GM21515 (cell line): ENCODE data around the gene GFY.

ENCODE experiments used
- ATAC-seq: cut with Tn5 transposase; IDR thresholded peaks from one replicate; pipeline ENCODE4 v1.9.1; 2021; ENCODE audit not compliant: unreplicated experiment

Gene GFY

DNA sequence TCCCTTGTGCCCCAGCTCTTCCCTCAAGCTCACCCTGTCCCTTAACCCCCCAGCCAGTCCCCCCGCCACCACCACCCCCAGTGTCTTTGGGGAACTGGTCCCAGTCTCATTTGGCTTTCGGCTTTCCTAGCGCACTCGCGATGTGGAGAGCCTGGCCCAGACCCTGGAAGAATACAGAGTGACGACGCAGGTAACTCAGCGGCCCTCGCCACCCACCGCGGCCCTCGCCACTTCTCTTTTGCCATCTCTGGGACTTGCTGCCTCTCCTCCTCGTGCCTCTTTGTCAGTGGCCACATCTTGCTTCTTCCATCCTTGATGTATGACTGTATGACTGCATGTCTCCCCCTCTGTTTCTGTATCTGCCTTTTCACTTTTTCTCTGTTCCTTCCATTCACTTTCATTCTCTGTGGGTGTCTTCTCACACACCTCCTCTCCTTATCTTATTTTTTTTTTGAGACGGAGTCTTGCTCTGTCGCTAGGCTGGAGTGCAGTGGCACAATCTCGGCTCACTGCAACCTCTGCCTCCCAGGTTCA, 17.6 kb upstream of the GFY start:
- ATAC-seq = no peak

DNA sequence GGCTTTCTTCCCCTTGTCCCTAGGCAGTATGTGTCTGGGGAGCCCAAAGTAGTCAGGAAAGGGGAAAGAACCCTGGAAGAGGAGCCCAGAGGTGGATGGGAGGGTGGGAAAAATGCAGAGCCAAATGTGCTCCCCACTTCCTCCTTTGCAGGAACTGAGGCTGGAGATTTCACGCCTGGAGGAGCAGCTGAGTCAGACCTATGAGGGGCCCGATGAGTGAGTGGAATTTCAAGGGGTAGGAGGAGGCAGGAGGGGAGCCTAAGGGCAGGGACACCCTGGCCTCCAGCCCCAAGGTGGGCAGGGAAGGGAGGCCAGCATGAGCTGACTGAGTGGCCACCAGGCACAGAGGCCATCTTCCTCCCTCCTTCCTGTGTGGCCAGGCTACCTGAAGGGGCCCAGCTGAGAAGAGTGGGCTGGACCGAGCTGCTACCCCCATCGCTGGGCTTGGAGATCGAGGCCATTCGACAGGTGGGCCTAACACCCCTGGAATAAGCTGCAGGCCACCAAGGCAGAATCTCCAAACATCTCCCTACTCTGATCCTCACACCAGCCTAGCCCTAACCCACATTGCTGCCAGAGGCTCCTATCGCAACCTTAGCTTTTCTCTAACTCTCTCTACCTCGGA, 16.3 kb upstream of the GFY start:
- ATAC-seq = no peak

DNA sequence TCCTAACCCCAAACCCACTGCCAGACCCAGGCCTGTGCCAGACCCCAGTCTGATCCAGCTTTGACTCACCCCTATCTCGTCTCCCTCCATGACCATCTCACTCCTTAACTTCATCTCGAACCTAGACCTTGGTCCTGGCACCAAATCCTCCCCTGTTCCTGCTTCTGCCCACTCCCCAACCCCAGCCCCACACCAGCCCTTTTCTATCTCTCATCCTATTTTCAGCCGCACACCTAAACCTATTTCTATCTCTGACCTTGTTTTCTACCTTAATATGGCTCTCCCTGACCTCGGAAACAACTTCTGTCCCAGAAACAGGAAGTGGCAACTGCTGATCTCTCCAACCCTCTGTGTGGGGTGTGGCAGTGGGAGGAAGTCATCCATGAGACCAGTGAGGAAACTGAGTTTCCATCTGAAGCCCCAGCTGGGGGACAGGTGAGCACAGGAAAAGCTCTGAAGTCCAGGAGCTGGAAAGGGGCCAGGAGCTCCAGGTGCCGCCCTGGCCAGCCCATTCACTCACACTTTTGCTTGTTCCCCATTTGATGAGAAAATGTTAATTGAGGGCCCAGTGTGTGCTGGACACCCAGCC, 15.7 kb upstream of the GFY start:
- no peak for ATAC-seq

DNA sequence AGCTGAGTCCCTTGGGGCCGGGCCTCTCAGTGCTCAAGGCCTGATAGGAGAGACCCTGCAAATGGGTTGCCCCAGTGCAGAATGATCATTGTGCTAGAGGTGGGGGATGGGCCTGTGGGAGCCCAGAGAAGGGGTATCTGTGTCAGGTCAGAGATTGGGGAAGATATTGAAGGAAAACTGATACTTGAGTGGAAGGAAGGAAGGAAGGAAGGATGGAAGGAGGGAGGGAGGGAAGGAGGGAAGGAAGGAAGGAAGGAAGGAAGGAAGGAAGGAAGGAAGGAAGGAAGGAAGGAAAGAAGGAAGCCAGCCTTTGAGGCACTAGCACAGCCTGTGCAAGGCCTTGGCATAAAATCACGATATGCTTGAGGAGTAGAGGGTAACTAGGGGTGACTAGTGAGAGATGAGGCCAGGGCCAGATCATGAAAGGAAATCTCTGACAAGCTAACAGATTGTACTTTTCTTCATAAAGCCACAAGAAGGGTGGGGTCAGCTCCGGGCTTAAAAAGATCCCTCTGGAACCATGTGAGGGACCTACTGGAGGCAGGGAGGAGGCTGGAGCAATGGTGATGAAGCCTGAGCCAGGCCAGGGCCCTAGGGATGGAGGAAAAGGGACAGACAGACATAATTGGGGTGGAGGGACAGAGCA, 13.4 kb upstream of the GFY start:
- ATAC-seq = no peak

DNA sequence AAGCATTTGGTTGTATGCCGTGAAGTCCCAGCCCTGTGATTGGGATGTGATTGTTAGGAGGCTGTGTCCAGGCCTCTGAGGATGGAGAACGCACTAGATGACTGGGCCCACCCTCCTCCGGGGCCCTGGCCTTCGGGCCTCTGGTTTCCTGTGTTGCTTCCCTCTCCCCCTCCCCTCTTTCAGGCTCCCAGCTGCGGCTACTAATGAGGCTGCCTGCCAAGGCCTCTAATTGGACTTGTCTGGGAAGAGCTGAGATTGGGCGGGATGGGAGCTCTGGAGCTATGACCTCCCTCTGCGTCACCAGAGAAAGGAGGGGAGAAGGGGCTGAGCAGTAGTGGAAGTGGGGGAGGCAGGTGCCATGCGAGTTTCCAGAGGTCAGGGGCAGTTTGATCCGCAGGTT, 11.8 kb upstream of the GFY start:
- no peak for ATAC-seq

DNA sequence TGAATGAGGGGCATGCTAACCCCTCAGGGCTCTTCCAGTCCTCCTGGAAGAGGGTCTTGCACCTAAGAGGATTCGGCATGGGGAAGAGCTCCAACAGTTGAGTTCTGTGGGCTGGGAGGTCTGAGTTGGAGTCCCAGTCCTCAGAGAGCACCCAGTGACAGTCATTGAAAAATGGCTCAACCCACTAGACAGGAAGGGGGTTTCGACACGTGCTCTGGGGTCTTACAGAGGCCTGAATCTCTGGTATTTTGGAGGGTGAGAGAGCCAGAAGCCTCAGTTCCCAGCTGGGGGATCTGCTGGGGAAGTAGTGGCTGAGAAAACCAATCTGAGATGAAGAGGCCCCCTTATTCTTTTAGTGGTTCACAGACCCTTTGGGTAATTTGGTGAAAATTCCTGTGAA, 10.9 kb upstream of the GFY start:
- no peak for ATAC-seq

DNA sequence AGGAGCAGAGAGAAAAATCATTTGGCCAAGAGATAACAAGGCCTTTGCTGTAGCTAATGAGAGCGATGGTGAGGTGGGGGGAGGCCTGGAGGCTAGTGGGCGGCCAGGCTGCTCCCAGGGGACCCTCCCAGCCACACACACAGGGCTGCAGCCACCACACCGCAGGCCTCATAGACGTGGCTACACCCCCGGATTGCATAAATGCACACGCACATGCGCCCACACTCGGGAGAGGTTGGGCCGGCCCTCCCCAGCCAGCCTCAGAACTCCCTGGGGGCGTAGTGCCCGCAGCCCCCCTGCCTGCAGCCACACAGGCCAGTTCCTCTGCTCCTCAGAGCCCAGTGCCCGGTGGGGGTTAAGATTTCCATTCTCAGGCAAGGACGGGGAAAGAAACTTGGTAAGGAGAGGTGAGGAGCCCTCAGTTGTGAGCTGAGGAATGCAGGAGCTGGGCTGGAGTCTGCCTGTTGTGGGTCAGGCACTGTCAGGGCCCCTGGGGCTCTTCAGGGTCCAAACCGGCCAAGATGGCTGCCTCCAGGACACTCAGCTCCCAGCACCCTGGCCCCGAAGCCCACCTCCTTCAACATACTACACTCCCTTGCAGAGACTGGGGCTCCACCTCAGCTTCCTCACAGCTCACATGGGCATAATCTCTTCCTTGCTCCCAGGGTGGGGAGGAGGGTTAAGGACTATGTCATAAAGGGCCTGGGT, 9.9 kb upstream of the GFY start:
- no peak for ATAC-seq

DNA sequence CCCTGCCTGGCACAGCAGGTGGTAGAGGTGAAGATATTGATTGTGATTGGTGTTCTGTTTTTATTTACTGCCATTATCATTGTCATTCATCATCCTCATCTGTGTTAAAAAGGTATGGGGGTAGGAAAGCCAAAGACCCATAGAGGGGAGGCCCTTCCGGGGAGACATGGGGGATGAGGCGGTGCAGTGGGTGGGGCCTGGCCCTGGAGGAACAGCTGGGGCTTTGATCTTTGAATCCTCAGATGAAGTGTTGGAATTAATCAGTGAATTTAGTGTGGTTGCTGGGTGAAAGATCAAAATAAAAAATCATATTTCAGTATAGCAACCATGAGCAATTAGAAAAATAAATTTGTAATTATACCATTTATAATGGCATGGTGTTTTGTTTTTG, 9.4 kb upstream of the GFY start:
- no peak for ATAC-seq

DNA sequence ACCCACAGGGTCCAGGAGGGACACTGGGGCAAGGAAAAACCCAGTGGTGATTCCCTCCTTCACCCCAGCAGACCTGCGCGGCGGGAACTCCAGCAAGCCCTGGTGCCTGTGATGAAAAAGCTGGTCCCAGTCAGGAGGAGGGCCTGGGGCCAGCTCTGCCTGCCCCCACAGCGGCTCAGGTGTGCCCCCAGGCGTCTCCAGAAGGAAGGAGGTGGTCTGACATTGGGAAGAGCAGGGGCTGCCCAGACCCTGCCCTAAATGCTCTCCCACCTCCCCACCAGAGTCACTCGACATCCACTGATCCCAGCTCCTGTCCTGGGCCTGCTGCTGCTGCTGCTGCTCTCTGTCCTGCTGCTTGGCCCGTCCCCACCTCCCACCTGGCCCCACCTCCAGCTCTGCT, 8.1 kb upstream of the GFY start:
- ATAC-seq = no peak

DNA sequence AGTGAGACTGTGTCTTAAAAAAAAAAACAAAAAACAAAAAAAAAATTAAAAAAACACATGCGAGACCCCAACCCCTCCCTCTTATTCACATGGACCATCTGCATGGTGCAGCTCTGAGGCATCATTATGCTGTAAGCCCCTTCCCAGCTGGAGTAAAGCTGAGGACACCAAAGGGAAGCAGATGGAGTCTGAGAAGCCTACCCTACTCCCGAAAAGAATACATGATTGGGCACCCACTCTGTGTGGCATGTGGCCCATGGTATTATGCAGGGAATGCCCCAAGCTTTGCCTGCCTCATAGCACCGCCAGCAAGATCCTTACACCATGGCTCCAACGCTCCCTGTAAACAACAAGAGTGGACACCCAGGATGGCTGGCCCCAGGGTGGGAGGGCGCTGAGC, 6.7 kb upstream of the GFY start:
- no peak for ATAC-seq

DNA sequence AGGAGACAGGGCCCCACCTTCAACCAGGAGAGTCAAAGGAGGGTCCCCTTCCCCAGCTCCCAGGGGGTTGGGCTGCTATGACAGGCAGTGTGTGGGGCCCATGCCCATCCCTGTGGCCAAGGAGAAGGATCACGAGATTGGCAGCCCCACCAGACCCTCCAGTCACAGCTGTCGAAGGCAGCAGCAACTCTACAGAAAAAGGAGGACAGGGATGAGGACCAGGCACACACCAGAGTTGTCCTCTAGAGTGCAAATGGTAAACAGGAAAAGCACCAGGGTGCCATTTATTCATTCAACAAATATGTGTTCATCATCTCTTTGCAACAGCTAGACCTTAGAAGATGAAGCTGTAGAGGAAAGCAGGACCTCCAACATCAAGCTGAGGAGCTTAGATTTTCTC, 6.0 kb upstream of the GFY start:
- ATAC-seq = no peak

DNA sequence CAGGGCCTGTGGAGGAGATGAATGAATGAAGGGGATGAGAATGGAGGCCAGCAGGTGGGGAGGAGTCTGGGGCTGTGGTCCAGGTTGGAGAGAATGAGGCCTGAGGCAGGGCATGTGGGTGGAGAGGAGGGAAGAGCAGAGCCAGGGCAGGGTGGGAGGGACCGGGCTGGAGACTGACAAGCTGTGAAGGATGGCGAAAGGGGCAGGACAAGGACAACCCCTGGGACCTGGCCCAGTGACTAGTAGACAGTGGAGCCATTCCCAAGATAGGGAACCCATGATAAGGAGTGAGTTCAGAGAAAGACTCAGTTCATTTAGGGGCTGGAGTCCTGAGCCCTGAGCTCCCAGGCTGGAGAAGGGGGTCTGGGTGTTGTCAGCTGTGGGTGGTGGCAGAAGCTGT, 5.0 kb upstream of the GFY start:
- no peak for ATAC-seq

DNA sequence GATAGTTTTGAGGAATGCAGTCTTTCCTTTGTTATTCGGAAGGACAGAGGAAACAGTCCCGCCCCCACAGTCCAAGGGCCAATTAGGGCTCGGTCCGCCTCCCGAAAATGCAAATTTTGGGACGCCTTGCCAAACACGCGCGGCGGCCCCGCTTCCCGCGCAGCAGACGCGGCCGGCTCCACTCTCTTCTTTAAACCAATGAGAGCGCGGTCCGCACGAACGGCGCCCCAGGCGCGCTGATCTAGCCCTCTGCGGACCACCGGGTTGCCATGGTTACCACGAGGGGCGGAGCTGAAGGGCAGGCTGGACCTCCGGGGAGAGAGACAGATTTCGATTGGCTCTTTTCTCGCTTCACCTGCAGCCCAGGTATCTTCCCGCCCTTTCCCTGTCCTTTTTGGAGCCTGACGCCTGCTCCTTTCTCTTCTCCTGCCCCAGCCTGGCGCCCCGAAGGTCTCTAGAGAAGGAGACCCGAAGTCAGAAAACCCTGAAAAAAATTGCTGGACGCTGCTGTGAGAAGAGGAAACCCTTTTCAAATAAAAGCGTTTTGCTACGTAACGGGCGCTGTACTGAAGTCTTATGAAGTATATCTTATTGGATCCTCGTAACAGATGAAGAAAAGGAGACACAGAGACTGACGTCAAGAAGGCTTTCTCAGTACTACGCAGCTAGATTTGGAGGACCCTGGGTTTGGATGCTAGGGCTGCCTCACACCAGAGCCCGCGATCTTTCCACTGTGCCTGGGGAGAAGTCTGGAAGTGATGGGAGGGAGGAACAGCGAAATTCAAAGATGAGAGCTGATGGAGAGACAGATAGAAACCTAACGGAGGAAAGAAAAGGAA, 3.9 kb upstream of the GFY start:
- ATAC-seq = no peak

DNA sequence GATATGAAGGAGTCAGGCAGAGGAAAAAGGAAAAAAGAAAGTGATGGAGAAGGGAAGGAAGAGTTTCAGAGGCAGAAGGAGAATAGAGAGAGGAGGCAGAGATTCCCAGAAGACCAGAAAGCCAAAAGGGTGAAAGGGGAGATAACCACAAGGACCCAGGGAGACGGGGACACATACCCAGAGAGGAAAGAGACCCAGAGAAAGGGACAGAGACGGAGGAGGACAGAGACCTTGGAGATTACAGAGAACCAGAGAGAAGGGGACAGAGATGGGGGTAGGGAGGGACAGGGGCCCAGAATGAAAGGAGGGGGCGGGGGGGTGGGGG, 3.3 kb upstream of the GFY start:
- ATAC-seq = no peak

DNA sequence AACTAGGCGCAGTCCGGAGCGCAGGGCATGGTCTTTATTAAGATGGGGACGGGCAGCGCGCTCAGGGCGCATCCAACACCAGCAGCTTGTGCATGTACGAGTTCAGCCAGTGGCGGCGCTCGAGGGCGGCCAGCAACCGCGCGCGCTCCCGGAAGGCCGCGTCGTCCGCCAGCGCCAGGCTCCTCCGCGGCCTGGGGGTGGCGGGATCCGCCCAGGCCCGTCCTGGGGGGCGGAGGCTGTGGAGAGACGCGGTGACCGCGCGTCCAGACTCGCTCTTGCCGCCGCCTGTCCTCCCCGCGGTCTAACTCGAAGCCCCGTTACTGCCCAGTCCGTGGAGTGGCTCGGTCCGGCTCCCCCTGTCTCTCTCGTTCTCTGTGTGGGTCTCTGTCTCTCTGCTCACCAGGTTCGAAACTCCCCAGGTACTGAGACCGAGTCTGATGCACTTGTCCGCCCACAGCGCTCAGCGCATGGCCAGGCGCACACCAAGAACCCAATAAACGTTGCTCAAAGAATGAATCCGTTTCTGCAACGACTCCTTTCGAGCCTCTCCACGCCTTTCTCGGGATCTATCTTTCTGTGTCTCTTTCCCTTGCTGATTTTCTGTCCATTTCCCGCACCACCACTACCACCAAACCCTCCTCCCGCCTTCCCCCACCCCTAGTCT, 2.6 kb upstream of the GFY start:
- no peak for ATAC-seq

DNA sequence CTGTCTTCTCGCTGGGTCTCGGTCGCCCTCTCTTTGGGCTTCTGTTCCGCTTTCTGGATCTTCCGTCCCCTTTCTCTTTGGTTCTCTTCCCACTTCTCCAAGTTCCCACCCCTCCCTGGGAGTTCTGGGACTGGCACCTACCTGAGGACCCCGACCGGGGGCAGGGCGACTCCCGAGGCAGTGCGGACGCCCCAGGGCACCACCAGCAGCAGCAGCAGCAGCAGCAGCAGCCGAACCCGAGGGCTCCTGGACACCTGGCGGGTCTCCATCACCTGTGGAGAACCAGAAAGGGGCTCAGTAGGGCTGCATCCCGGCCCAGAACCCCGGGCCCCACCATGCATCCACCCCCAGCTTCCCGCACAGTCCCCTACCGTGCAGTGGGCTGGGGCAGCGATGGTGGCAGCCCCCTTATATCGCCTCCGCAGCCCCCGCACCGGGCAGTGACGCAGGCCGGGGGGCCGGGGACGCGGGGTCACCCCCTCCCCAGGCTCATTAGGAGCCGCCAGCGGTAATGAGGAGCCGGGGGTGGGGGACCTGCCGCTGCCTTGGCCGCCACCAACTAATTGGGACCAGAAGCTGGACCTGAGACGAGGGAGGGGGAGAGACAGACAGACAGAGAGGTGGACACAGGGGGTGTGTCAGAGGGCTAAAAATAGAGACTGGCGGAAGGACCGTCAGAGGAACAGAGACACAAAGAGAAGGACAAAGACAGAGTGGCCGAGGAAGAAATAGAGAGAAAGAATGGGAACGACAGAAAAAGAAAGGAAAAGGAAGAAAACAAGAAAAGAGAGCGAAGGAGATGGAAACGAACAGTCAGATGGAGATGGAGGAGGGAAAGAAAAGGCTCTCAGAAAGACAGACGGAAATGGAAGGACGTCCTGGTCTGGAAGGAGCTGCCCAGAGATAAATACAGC, 1.9 kb upstream of the GFY start, which contains the start of gene PTH2:
Gene PTH2, minus strand, starts transcription at position 371 of the 914 bp plus-strand sequence. Its CDS starts 102 bp downstream, at position 269.
- ATAC-seq = no peak

DNA sequence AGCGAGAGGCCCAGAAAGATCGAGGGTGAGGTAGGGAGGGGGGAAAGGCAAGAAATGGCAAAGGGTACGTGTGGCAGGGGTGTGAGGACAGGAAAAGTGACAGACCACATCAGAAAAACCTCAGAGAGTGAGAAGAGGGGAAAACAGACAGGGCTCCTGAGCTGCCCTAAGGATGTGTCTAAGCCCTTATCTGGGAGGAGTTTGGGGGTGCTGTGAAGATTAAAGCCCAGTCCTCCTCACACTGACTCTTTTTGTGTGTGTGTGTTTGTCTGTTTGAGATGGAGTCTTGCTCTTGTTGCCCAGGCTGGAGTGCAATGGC, 1.2 kb upstream of the GFY start:
- no peak for ATAC-seq

DNA sequence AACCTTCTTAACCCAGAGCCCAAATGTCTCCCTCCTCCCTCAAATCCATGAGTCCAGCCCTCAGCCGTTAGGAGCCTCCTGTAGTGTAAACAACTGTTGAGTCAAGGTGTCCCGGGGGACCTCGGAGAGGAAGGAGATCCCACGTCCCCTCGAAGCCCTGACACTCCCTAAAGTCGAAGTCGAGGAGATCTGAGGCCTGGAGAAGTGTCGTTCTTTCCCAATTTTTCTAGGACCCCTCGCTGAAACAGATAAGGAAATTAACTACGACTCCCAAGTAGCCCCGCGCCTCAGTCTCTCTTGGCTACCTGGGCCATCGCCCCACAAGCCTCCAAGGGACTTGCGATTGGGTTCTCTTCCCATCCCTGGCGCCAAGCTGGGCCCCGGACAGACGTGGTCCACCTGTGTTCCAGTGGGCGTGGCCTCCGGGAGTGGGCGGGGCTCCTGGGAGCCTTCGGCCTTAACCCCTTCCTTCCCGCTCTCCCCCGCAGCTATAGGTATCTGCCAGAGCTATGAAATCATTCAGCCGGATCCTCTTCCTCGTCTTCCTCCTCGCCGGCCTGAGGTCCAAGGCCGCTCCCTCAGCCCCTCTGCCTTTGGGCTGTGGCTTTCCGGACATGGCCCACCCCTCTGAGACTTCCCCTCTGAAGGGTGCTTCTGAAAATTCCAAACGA, 869 bp downstream of the GFY start:
- ATAC-seq = no peak

DNA sequence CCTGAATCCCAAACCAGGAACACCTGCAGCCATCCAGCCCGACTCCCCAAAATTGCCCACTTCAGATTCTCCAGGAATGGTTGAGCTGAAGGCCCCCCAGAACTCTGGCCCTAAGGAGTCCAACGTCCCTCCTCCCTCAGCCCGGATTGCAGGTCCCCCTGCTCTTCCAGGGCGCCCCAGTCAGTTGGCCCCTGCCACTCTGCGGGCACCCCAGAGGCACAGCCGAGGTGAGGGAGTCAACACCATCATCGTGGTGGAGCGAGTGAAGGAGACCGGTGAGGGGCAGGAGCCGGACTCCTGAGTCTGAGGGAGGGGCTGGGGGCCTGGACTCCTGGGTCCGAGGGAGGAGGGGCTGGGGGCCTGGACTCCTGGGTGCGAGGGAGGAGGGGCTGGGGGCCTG, 2.2 kb downstream of the GFY start:
- no peak for ATAC-seq
